Psoas muscle (tissue), 8 donors: ENCODE data around the gene IDI1. TPM values are rescaled to one million over a fixed set of nuclear protein-coding genes. Genes with fewer than 3 reads are reported as not detected.

Source experiments
- ATAC-seq, 4 donors: fragments of 200-7000 bp; cut with Tn5 transposase; one replicate each; pipeline ENCODE4 v1.9.1; 2020; ENCODE audit warnings: moderate library complexity in 3 of 4, mild to moderate bottlenecking in 2 of 4
- DNase-seq, 2 donors: peaks; one replicate each; pipeline ENCODE4 v3.0.0-alpha.2; 2020
- H3K27ac ChIP-seq: fragments of 200-600 bp; one replicate; pipeline ENCODE4 v1.8.0; 2022
- H3K27me3 ChIP-seq, 3 donors: fragments of 200-600 bp in 1 of 3; one replicate each; pipeline versions ENCODE4 v1.6.1 to v1.8.0; 2013 to 2022; ENCODE audit warnings: low read length in 2 of 3, mild to moderate bottlenecking in 2 of 3, moderate library complexity in 1 of 3; ENCODE audit not compliant: insufficient read depth in 3 of 3
- H3K36me3 ChIP-seq, 2 donors: fragments of 200-600 bp in 1 of 2; one replicate each; pipeline versions ENCODE4 v1.6.1 to v1.8.0; 2013 to 2022; ENCODE audit warnings: low read depth in 1 of 2, mild to moderate bottlenecking in 1 of 2, moderate library complexity in 1 of 2; ENCODE audit not compliant: insufficient read depth in 1 of 2
- H3K4me1 ChIP-seq: fragments of 200-600 bp; one replicate; pipeline ENCODE4 v1.8.0; 2022
- H3K4me3 ChIP-seq: fragments of 200-600 bp; one replicate; pipeline ENCODE4 v1.8.0; 2022; ENCODE audit warnings: mild to moderate bottlenecking
- H3K9me3 ChIP-seq: fragments of 200-600 bp; one replicate; pipeline ENCODE4 v1.8.0; 2022
- WGBS, 3 donors: extraction: QIAGEN DNeasy Blood & Tissue Kit; methylation state at CpG; one replicate each; pipeline versions ENCODE4 v1.1.6 to v1.1.7; 2013; 5-methylcytosine and 5-hydroxymethylcytosine counted together
- intact Hi-C, 2 donors: fragments of 100-400 bp; cut with DNase I; formaldehyde crosslinking; loops; one replicate each; pipeline versions ENCODE4 v1.11.0 to v1.14.2; 2022
- polyA plus RNA-seq, 3 donors: library from polyadenylated mRNA; stranded (reverse); fragments of 200-250 nt; gene quantifications; one replicate each; pipeline ENCODE4 v1.2.3, GENCODE V29; 2013
- total RNA-seq, 4 donors: library from RNA; stranded (reverse); fragmentation: NEBNext Ultra II Directional in 2 of 4; extraction: Animal tissue kit (Norgen Biotek cat#: 25700) in 2 of 4; gene quantifications; one replicate each; pipeline versions ENCODE4 v1.2.1 to v1.2.4, GENCODE V29; 2021 to 2023
- TF ChIP-seq, protein P1 (sequence below): fragments of 200-600 bp; IDR thresholded peaks from one replicate; pipeline ENCODE4 v1.8.0; 2022; ENCODE audit warnings: antibody characterized with exemption
- donor health status: healthy with polysubstance abuse.
- donor health status: DM: no; HTN: no; CAD: no; lungs with moderate emphysema.
- donor health status: Bipolar disorder and iron deficiency.
- donor health status: healthy.
- donor health status: DM: yes; HTN: yes; CAD: no.
- donor health status: DM: no; HTN: no; CAD: no.
- donor health status: DM: no; HTN: no; CAD: no.
- donor health status: DM: yes; HTN: yes; CAD: no.

Gene IDI1
- total and polyA plus RNA-seq, 7 donors: 42.8 to 137 (median 57.4) TPM

DNA sequence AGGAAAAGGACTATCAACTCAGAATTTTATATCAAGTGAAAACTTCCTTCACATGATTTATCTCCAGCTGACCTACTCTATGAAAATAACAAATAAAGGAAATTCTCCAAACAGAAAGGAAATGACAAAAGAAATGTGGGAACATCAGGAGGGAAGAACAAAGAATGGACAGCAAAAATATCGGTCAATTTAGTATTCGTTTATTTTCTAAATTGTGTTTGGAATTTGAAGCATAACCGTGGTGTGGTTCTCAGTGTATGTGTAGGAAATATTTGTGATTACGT lies 16.0 kb upstream of the IDI1 start:
- no peak overlapping the region for H3K27ac ChIP-seq
- ATAC-seq (no peak), DNase-seq (no peak)
- no peaks in the 10 kb centered on the region for H3K9me3 ChIP-seq
- H3K27me3 ChIP-seq: no peaks in the 10 kb centered on the region
- TF ChIP-seq, protein P1, sequence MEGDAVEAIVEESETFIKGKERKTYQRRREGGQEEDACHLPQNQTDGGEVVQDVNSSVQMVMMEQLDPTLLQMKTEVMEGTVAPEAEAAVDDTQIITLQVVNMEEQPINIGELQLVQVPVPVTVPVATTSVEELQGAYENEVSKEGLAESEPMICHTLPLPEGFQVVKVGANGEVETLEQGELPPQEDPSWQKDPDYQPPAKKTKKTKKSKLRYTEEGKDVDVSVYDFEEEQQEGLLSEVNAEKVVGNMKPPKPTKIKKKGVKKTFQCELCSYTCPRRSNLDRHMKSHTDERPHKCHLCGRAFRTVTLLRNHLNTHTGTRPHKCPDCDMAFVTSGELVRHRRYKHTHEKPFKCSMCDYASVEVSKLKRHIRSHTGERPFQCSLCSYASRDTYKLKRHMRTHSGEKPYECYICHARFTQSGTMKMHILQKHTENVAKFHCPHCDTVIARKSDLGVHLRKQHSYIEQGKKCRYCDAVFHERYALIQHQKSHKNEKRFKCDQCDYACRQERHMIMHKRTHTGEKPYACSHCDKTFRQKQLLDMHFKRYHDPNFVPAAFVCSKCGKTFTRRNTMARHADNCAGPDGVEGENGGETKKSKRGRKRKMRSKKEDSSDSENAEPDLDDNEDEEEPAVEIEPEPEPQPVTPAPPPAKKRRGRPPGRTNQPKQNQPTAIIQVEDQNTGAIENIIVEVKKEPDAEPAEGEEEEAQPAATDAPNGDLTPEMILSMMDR: no peak
- H3K4me1 ChIP-seq: peaks cover 18% of the 10 kb centered on the region
- intact Hi-C loops: loop anchor here in 1 of 2 donors (5.0 kb wide), 1 partner anchor 43 kb away; no protein-coding TSS in a partner anchor
- H3K4me3 ChIP-seq: no peak overlapping the region
- 85 to 91% (median 88%) methylated on average over 4 of the region's 4 CpGs for WGBS, 3 donors
- H3K36me3 ChIP-seq: peaks cover 0 to 6% of the 10 kb centered on the region in 2 donors

GRCh38 chr10:1063232-1063865 lies 14.4 kb upstream of the IDI1 start:
- ATAC-seq (no peak), DNase-seq (no peak)
- TF ChIP-seq, protein P1: no peak
- intact Hi-C loops: loop anchor here in 1 of 2 donors (5.0 kb wide), 1 partner anchor 41 kb away; no protein-coding TSS in a partner anchor
- WGBS, 3 donors: 83 to 89% (median 85%) methylated on average over 7 of the region's 7 CpGs
- no peak overlapping the region for H3K4me3 ChIP-seq
- H3K36me3 ChIP-seq: peaks cover 0 to 12% of the 10 kb centered on the region in 2 donors
- H3K27ac ChIP-seq: no peak overlapping the region
- H3K27me3 ChIP-seq: no peaks in the 10 kb centered on the region
- peaks cover 25% of the 10 kb centered on the region for H3K4me1 ChIP-seq
- no peaks in the 10 kb centered on the region for H3K9me3 ChIP-seq

- DNase-seq (no peak), ATAC-seq (no peak)
Measured at GRCh38 chr10:1061930-1062774, 13.2 kb upstream of the IDI1 start.

GRCh38 chr10:1059902-1060301 lies 11.0 kb upstream of the IDI1 start:
- Histone ChIP-seq H3K27me3 (no peaks in the 10 kb centered on the region), H3K9me3 (no peaks in the 10 kb centered on the region), H3K36me3 (peaks cover 0 to 12% of the 10 kb centered on the region in 2 donors), H3K27ac (no peak overlapping the region), H3K4me3 (no peak overlapping the region), H3K4me1 (peaks cover 41% of the 10 kb centered on the region)
- TF ChIP-seq, protein P1: no peak
- intact Hi-C loops: loop anchor here (5.0 to 10.0 kb wide), 3 partner anchors 38 to 125 kb away; partner anchors contain the start of genes GTPBP4 (in 2 of the 2) and LARP4B (in 1 of the 2)
- no peak for ATAC-seq
- no peak for DNase-seq
- WGBS, 3 donors: 92 to 95% (median 94%) methylated on average over 8 of the region's 8 CpGs

More at GRCh38 chr10:1061930-1062774, 13.2 kb upstream of the IDI1 start:
- Histone ChIP-seq H3K4me1 (peaks cover 36% of the 10 kb centered on the region), H3K4me3 (no peak overlapping the region), H3K36me3 (peaks cover 0 to 12% of the 10 kb centered on the region in 2 donors), H3K9me3 (no peaks in the 10 kb centered on the region), H3K27ac (no peak overlapping the region), H3K27me3 (no peaks in the 10 kb centered on the region)
- TF ChIP-seq, protein P1: no peak
- 89 to 91% (median 90%) methylated on average over 7 of the region's 7 CpGs for WGBS, 3 donors
- intact Hi-C loops: loop anchor here in 1 of 2 donors (5.0 kb wide), 1 partner anchor 40 kb away; no protein-coding TSS in a partner anchor
